ENCODE data around the gene KPNA4. TPM values are rescaled to one million over a fixed set of nuclear protein-coding genes. Genes with fewer than 3 reads are reported as not detected.
"Not testable (repeated sequence)": the region's sequence is repeated elsewhere in the genome, so short reads cannot be mapped to it uniquely, and the experiment has no call there.

The KPNA4 gene
- total RNA-seq (2014; rRNA removed; shearing (Covaris generic)) = 9.2 and 10.3 TPM in 2 replicates

GRCh38 chr3:160565442-160566403 lies at the start of gene KPNA4:
Gene KPNA4, minus strand, starts transcription at chr3:160565571. Its CDS starts 289 bp downstream, at chr3:160565282.
- peak; percentile 98 for DNase-seq (ENCODE audit: low spot score)

DNA sequence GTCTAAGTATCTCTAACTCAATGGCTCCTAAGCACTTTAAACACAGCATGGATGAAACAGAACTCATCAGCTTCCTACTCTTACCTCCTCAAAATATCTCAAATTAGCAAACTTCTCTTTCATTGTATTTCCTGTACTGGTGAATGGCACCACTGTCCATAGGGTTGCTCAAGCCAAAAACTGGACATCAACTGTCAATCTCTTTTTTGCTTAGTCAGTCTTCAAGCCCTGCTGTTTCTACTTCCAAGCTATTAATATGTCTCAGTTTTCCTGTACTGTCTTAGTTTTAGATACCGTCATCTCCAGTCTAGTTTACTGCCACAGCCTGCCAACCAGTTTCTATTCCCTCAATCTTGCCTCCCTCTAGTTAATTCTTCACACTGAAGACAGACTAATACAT lies 48.3 kb upstream of the KPNA4 start:
- DNase-seq (ENCODE audit: low spot score) = no peak

DNA sequence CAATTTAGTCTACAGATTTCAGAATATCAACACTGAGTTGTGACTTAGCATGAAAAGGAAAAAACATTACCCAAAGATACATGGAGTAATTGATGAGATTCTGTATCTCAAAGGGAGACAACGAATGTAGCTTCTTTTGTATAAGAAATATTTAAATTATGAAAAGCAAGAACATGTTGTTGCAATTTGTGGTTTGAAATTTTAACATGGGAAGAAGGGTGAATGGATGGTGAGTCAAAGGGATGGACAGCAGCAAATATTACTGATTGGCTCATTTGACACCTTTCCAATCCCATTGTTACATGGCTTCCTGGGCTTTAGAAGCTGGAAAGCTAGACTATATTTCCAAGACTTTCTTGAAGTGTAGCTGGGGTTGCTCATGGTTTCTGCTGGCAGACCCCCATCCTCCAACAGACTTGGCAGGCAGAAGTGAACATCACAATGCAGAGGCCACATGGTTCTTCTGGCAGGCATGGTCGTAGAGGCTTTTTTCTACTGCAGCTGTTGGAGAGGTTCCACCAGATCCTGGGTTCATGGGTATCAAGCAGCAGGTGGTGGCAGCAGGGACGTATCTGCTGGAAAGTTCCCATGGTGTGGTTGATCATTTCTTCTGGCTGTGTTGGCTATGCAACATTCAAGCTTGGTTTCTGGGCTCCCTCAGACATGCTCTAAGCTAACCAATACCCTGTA lies 47.2 kb upstream of the KPNA4 start:
- DNase-seq (ENCODE audit: low spot score) = no peak

DNA sequence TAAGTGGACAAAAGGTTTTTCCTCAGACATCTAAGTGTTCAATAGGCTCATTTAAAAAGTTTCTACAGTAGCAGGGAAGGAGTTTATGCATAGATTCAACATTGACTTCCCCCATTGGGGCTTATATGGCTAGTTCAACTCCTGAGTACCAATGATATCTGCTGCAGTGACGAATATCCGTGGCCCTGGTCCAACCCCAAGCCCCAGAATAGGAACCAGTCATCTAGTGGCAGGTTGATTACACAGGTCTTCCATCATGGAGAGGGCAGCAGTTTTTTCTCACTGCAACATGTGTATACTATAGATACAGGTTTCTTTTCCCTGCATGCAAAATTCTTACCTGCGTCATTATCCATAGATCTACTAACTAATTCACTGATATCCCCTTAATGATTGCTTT lies 45.8 kb upstream of the KPNA4 start:
- no peak for DNase-seq (ENCODE audit: low spot score)

DNA sequence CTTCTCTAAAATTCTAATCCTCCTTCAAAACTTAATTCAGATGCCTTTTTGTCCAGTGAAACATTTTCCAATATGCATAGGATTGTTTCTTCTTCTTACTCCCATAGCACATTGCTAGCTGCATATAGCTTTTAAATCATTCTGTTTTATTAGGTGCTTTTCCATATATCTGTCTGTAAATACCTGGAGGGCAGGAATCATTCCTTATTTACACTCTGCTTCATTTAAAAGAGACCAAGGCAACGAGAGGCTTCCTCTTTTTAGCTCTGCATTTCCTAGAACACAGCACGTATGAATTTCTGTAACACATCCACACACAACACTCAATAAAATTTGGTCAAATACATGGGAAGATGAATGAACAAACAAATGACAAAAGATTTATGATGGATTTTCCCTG lies 43.5 kb upstream of the KPNA4 start:
- no peak for DNase-seq (ENCODE audit: low spot score)

GRCh38 chr3:160607826-160608225 lies 42.5 kb upstream of the KPNA4 start:
- DNase-seq (ENCODE audit: low spot score) = no peak

DNA sequence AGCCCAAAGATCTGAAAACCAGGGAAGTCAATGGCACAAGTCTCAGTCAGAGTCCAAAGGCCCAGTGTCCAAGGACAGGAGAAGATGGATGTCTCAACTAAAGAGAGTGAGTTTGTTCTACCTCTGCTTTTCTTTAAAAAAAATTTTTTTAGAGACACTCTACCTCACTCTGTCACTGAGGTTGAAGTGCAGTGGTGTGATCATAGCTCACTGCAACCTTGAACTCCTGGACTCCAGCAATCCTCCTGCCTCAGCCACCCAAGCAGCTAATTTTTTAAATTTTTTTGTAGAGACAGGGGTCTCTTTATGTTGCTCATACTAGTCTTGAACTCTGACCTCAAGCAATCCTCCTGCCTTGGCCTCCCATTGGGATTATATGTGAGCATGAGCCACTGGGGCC lies 39.9 kb upstream of the KPNA4 start:
- no peak for DNase-seq (ENCODE audit: low spot score)

- DNase-seq (ENCODE audit: low spot score) = not testable (repeated sequence)
Measured at GRCh38 chr3:160603845-160604244, 38.5 kb upstream of the KPNA4 start.

GRCh38 chr3:160602259-160602658 lies 36.9 kb upstream of the KPNA4 start:
- no peak for DNase-seq (ENCODE audit: low spot score)

GRCh38 chr3:160601288-160601687 lies 35.9 kb upstream of the KPNA4 start:
- no peak for DNase-seq (ENCODE audit: low spot score)

DNA sequence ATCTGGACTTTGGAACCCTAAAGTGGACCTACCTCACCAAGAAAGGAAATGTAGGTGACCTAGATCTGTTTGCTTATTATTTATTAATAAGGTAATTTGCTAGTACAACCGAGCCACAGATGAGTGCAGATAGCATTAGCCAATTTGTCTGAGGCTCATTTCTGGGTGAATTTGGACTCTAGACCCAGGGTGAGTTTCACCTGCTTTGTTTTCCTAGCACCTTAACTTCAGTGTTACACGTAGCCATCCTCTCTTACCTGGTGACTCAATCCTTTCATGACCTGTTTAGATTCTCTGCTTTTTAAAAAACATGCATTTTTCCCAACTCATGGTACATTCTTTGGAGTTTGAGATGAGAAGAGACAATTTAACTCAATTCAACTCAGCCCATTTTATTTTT lies 33.5 kb upstream of the KPNA4 start:
- DNase-seq (ENCODE audit: low spot score) = no peak

DNA sequence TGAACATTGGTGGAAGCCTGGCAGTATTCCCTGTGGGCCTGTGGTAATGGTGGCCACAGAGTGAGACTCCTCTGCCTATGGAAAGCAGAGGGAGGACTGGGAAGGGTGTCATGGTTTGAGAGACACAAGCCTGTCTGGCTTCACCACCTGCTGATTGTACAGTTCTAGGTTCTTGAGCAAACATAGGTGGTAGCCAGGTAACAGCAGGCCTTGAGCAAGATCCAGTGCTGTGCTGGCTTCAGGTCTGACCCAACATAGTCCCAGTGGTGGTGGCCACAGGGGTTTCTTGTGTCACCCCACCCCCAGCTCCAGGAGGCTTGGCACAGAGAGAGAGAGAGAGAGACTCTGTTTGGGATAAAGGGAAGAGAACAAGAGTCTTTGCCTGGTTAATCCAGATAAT lies 22.7 kb upstream of the KPNA4 start:
- no peak for DNase-seq (ENCODE audit: low spot score)

- no peak for DNase-seq (ENCODE audit: low spot score)
Measured at GRCh38 chr3:160587105-160587504, 21.7 kb upstream of the KPNA4 start.

DNA sequence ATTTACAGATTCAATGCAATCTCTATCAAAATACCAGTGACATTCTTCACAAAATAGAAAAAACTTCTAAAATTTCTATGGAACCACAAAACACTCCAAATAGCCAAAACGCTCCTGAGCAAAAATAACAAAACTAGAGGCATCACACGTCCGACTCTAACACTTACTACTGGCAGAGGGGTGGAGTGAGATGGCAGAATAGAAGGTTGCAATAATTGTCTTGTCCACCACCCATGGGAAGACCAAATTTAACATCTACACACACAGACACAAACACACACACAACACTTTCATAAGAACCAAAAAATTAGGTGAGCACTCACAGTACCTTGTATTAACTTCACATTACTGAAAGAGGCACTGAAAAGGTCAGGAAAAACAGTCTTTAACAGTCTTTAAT lies 21.3 kb upstream of the KPNA4 start:
- no peak for DNase-seq (ENCODE audit: low spot score)

DNA sequence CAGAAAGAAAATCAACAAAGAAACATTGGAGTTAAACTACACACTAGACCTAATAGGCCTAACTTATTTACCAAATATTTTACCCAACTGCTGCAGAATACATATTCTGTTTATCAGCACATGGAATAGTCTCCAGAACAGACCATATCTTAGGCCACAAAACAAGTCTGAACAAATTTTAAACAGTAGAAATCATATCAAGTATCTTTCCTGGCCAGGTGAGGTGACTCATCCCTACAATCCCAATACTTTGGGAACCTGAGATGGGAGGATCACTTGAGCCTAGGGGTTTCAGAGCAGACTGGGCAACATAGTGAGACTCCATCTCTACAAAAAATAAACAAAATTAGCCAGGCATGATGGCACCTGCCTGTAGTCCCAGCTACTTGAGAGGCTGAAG lies 18.1 kb upstream of the KPNA4 start:
- no peak for DNase-seq (ENCODE audit: low spot score)

- no peak for DNase-seq (ENCODE audit: low spot score)
Measured at GRCh38 chr3:160580938-160581337, 15.6 kb upstream of the KPNA4 start.

DNA sequence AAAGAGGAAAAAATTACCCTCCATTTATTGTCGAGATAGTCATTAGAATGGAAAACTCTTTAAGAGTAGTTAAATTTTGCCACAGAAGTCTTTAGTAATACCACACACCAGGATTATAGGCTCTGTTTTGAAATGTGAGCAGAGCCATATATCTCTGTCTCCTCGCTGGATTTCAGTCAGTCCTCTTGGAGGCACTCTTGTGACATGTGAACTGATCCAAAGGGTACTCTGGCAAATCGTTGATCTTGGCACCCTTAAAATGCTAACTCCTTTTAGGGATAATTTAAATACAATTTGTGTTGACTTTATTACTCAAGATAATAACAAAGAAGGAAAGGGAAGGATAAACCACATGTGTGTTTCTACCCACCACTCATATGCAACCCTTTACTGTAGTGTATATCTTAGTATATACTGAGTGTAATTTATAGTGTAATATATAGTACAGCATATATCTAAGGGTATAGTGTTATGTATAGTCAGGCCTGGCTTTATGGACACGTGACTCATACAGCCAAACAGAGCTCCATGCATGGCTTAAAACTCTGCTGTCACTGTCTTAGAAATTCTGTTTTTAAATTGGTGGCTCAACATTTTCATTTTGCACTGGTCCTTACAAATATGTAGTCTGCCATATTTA lies 12.3 kb upstream of the KPNA4 start:
- peak; percentile 66 for DNase-seq (ENCODE audit: low spot score)

DNA sequence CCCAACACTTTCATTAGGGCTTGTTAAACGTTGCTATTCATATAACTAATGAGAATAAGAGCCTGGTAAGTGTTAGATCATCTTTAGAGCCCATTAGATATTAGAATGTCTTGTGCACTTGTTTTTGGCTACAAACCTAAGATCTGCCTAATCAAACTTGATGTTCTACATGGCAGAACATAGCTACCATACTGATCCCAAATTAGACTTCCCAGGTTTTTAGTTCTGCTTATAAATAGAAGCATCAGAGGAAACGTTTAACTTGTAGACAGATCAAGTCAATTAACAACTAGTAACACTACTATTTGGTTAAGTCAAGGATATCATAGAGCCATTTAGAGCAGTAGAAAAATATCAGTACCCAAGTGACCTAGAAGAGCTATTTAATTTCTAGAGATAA lies 11.7 kb upstream of the KPNA4 start:
- DNase-seq (ENCODE audit: low spot score) = no peak

GRCh38 chr3:160576621-160577020 lies 11.2 kb upstream of the KPNA4 start:
- DNase-seq (ENCODE audit: low spot score) = no peak

GRCh38 chr3:160575589-160575988 lies 10.2 kb upstream of the KPNA4 start:
- no peak for DNase-seq (ENCODE audit: low spot score)

- no peak for DNase-seq (ENCODE audit: low spot score)
Measured at GRCh38 chr3:160574636-160575035, 9.3 kb upstream of the KPNA4 start.

DNA sequence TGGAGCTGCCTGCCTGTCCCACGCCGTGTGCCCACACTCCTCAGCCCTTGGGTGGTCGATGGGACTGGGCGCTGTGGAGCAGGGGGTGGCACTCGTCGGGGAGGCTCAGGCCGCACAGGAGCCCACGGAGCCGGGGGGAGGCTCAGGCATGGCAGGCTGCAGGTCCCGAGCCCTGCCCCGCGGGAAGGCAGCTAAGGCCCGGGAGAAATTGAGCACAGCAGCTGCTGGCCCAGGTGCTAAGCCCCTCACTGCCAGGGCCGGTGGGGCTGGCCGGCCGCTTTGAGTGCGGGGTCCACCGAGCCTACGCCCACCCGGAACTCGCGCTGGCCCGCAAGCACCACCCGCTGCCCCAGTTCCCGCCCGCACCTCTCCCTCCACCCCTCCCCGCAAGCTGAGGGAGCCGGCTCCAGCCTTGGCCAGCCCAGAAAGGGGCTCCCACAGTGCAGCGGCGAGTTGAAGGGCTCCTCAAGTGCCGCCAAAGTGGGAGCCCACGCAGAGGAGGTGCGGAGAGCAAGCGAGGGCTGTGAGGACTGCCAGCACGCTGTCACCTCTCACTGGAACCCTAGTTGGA lies 8.7 kb upstream of the KPNA4 start:
- not testable (repeated sequence) for DNase-seq (ENCODE audit: low spot score)

All from HT-29 (cell line).